ENCODE results near the gene PAXX.

DNA sequence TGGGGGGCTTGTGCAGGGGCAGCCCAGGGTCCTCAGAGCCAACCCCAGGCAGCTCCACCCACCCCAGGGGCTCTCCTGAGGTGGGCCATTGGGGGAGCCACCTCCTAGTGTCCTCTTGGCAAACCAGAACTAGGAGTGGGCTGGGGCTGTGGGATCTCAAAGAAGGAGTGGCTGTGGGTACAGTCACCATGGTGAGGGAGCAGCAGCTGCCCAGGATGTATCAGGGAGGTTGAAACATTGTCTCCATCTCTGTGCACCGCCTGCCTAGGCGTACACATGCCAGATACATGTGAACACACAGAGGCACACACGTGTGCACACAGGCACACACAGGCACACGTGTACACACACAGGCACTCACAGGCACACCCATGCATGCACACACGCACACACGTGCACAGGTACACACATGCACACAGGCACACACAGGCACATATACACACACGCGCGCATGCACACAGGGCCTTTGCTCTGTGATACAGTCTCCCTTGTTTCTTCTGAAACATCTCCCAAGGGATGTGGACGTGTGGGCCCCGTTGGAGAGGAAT is 29.4 kb upstream of the PAXX start:
- TF ChIP-seq, protein P1, sequence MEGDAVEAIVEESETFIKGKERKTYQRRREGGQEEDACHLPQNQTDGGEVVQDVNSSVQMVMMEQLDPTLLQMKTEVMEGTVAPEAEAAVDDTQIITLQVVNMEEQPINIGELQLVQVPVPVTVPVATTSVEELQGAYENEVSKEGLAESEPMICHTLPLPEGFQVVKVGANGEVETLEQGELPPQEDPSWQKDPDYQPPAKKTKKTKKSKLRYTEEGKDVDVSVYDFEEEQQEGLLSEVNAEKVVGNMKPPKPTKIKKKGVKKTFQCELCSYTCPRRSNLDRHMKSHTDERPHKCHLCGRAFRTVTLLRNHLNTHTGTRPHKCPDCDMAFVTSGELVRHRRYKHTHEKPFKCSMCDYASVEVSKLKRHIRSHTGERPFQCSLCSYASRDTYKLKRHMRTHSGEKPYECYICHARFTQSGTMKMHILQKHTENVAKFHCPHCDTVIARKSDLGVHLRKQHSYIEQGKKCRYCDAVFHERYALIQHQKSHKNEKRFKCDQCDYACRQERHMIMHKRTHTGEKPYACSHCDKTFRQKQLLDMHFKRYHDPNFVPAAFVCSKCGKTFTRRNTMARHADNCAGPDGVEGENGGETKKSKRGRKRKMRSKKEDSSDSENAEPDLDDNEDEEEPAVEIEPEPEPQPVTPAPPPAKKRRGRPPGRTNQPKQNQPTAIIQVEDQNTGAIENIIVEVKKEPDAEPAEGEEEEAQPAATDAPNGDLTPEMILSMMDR (IDR thresholded peaks at IDR 0.05): no peak
- TF ChIP-seq POLR2A (IDR thresholded peaks at IDR 0.05): no peak

Data from tibial nerve (tissue), 3 donors.